HepG2 (cell line): ENCODE data around the gene GNG3. TPM values are rescaled to one million over a fixed set of nuclear protein-coding genes. Genes with fewer than 3 reads are reported as not detected.

Experiments
- polyA plus RNA-seq, 8 experiments: library from polyadenylated mRNA; depleted of rRNA in 3 of 8; stranded (reverse) in 7 of 8; unstranded in 1 of 8; fragments of >200 nt; fragmentation: Illumina TruSeq in 4 of 8; extraction: Trizol in 4 of 8; gene quantifications; 2 replicates each; pipeline versions ENCODE4 v1.2.1 to v1.2.3, GENCODE V29; 2011 to 2016; ENCODE audit warnings: low read depth in 4 of 8, missing spikeins in 1 of 8, mixed read lengths in 1 of 8; ENCODE audit not compliant: insufficient read depth in 1 of 8
- small RNA-seq, 3 experiments: library from RNA; depleted of rRNA; stranded (forward); fragments of <200 nt; gene quantifications; one replicate each; pipeline ENCODE3, GENCODE V24; 2012; ENCODE audit warnings: low read depth in 2 of 3, low replicate concordance in 1 of 3; ENCODE audit not compliant: insufficient read length in 3 of 3, insufficient read depth in 2 of 3
- total RNA-seq, 5 experiments: library from RNA; depleted of rRNA; stranded (reverse); fragments of >200 nt; fragmentation: Illumina TruSeq; extraction: Trizol; gene quantifications; 2 replicates each; pipeline ENCODE4 v1.2.3, GENCODE V29; 2016; ENCODE audit warnings: low read depth in 1 of 5

The GNG3 gene
- total and polyA plus RNA-seq, 2 of the 13 experiments (the other 11 are each of a cell fraction or from before 2014, with no cell fraction given) = not detected

Small RNA genes within 50 kb of the gene (small RNA-seq; reads per million reads assigned to genes)
- 0 reads per million in 3 experiments for gene SNORA57

Other genes with a start within 250 kb of the GNG3 start
- 25.0 and 40.6 TPM in 2 replicates for gene AHNAK, start 160.9 kb upstream of the GNG3 start, total RNA-seq (2016; rRNA removed; fragmentation: Illumina TruSeq; extraction: Trizol)
- 22.8 and 23.4 TPM in 2 replicates for gene AHNAK, start 160.9 kb upstream of the GNG3 start, polyA plus RNA-seq (2011; rRNA removed)
- 1,787 and 2,092 TPM in 2 replicates for gene EEF1G, start 133.8 kb upstream of the GNG3 start, total RNA-seq (2016; rRNA removed; fragmentation: Illumina TruSeq; extraction: Trizol)
- gene EEF1G, start 133.8 kb upstream of the GNG3 start, polyA plus RNA-seq (2011; rRNA removed) = 1,819 and 2,144 TPM in 2 replicates
- gene TUT1, start 116.2 kb upstream of the GNG3 start, total RNA-seq (2016; rRNA removed; fragmentation: Illumina TruSeq; extraction: Trizol) = 8.5 and 9.7 TPM in 2 replicates
- 14.3 and 17.5 TPM in 2 replicates for gene TUT1, start 116.2 kb upstream of the GNG3 start, polyA plus RNA-seq (2011; rRNA removed)
- gene MTA2, start 105.8 kb upstream of the GNG3 start, total RNA-seq (2016; rRNA removed; fragmentation: Illumina TruSeq; extraction: Trizol) = 58.1 and 70.0 TPM in 2 replicates
- gene MTA2, start 105.8 kb upstream of the GNG3 start, polyA plus RNA-seq (2011; rRNA removed) = 14.0 and 16.8 TPM in 2 replicates
- 4.6 and 10.6 TPM in 2 replicates for gene EML3, start 94.9 kb upstream of the GNG3 start, total RNA-seq (2016; rRNA removed; fragmentation: Illumina TruSeq; extraction: Trizol)
- 12.3 and 16.6 TPM in 2 replicates for gene EML3, start 94.9 kb upstream of the GNG3 start, polyA plus RNA-seq (2011; rRNA removed)
- gene ROM1, start 94.4 kb upstream of the GNG3 start, total RNA-seq (2016; rRNA removed; fragmentation: Illumina TruSeq; extraction: Trizol) = 1.8 and 2.4 TPM in 2 replicates
- 1.2 and 1.6 TPM in 2 replicates for gene ROM1, start 94.4 kb upstream of the GNG3 start, polyA plus RNA-seq (2011; rRNA removed)
- gene B3GAT3, start 85.7 kb upstream of the GNG3 start, total RNA-seq (2016; rRNA removed; fragmentation: Illumina TruSeq; extraction: Trizol) = 8.4 and 21.3 TPM in 2 replicates
- 26.1 and 40.4 TPM in 2 replicates for gene B3GAT3, start 85.7 kb upstream of the GNG3 start, polyA plus RNA-seq (2011; rRNA removed)
- 50.8 and 99.5 TPM in 2 replicates for gene GANAB, start 61.1 kb upstream of the GNG3 start, total RNA-seq (2016; rRNA removed; fragmentation: Illumina TruSeq; extraction: Trizol)
- gene GANAB, start 61.1 kb upstream of the GNG3 start, polyA plus RNA-seq (2011; rRNA removed) = 234 and 251 TPM in 2 replicates
- 11.3 and 13.2 TPM in 2 replicates for gene INTS5, start 54.4 kb upstream of the GNG3 start, total RNA-seq (2016; rRNA removed; fragmentation: Illumina TruSeq; extraction: Trizol)
- 5.7 and 7.8 TPM in 2 replicates for gene INTS5, start 54.4 kb upstream of the GNG3 start, polyA plus RNA-seq (2011; rRNA removed)
- 91.8 and 109 TPM in 2 replicates for gene C11orf98, start 42.5 kb upstream of the GNG3 start, total RNA-seq (2016; rRNA removed; fragmentation: Illumina TruSeq; extraction: Trizol)
- 30.4 and 40.9 TPM in 2 replicates for gene C11orf98, start 42.5 kb upstream of the GNG3 start, polyA plus RNA-seq (2011; rRNA removed)
- gene CSKMT, start 42.4 kb upstream of the GNG3 start, total RNA-seq (2016; rRNA removed; fragmentation: Illumina TruSeq; extraction: Trizol) = 9.9 and 31.8 TPM in 2 replicates
- gene CSKMT, start 42.4 kb upstream of the GNG3 start, polyA plus RNA-seq (2011; rRNA removed) = 7.6 and 9.8 TPM in 2 replicates
- gene UQCC3, start 36.0 kb upstream of the GNG3 start, total RNA-seq (2016; rRNA removed; fragmentation: Illumina TruSeq; extraction: Trizol) = 12.1 and 16.0 TPM in 2 replicates
- 7.7 and 8.4 TPM in 2 replicates for gene UQCC3, start 36.0 kb upstream of the GNG3 start, polyA plus RNA-seq (2011; rRNA removed)
- 1.4 and 3.7 TPM in 2 replicates for gene LBHD1, start 35.4 kb upstream of the GNG3 start, total RNA-seq (2016; rRNA removed; fragmentation: Illumina TruSeq; extraction: Trizol)
- 3.2 and 3.6 TPM in 2 replicates for gene LBHD1, start 35.4 kb upstream of the GNG3 start, polyA plus RNA-seq (2011; rRNA removed)
- gene UBXN1, start 28.6 kb upstream of the GNG3 start, total RNA-seq (2016; rRNA removed; fragmentation: Illumina TruSeq; extraction: Trizol) = 52.4 and 58.9 TPM in 2 replicates
- 47.1 and 47.5 TPM in 2 replicates for gene UBXN1, start 28.6 kb upstream of the GNG3 start, polyA plus RNA-seq (2011; rRNA removed)
- gene LRRN4CL, start 18.1 kb upstream of the GNG3 start, total RNA-seq (2016; rRNA removed; fragmentation: Illumina TruSeq; extraction: Trizol) = 0.11 TPM in 1 of 2 replicates, not detected in the other
- 0.04 TPM in 1 of 2 replicates, not detected in the other for gene LRRN4CL, start 18.1 kb upstream of the GNG3 start, polyA plus RNA-seq (2011; rRNA removed)
- 10.2 and 21.1 TPM in 2 replicates for gene BSCL2, start 252 bp upstream of the GNG3 start, total RNA-seq (2016; rRNA removed; fragmentation: Illumina TruSeq; extraction: Trizol)
- 19.5 and 22.6 TPM in 2 replicates for gene BSCL2, start 252 bp upstream of the GNG3 start, polyA plus RNA-seq (2011; rRNA removed)
- gene HNRNPUL2, start 19.8 kb downstream of the GNG3 start, total RNA-seq (2016; rRNA removed; fragmentation: Illumina TruSeq; extraction: Trizol) = 8.4 and 9.6 TPM in 2 replicates
- 9.6 TPM in 2 replicates for gene HNRNPUL2, start 19.8 kb downstream of the GNG3 start, polyA plus RNA-seq (2011; rRNA removed)
- 36.4 and 42.5 TPM in 2 replicates for gene TTC9C, start 20.8 kb downstream of the GNG3 start, total RNA-seq (2016; rRNA removed; fragmentation: Illumina TruSeq; extraction: Trizol)
- 28.0 and 29.1 TPM in 2 replicates for gene TTC9C, start 20.8 kb downstream of the GNG3 start, polyA plus RNA-seq (2011; rRNA removed)
- gene ZBTB3, start 46.5 kb downstream of the GNG3 start, total RNA-seq (2016; rRNA removed; fragmentation: Illumina TruSeq; extraction: Trizol) = 4.0 and 5.2 TPM in 2 replicates
- gene ZBTB3, start 46.5 kb downstream of the GNG3 start, polyA plus RNA-seq (2011; rRNA removed) = 3.1 and 3.4 TPM in 2 replicates
- gene POLR2G, start 53.9 kb downstream of the GNG3 start, total RNA-seq (2016; rRNA removed; fragmentation: Illumina TruSeq; extraction: Trizol) = 97.6 and 116 TPM in 2 replicates
- gene POLR2G, start 53.9 kb downstream of the GNG3 start, polyA plus RNA-seq (2011; rRNA removed) = 85.9 and 97.1 TPM in 2 replicates
- gene TAF6L, start 63.7 kb downstream of the GNG3 start, total RNA-seq (2016; rRNA removed; fragmentation: Illumina TruSeq; extraction: Trizol) = 13.4 and 19.4 TPM in 2 replicates
- gene TAF6L, start 63.7 kb downstream of the GNG3 start, polyA plus RNA-seq (2011; rRNA removed) = 12.6 and 15.3 TPM in 2 replicates
- 11.4 and 24.8 TPM in 2 replicates for gene TMEM179B, start 79.7 kb downstream of the GNG3 start, total RNA-seq (2016; rRNA removed; fragmentation: Illumina TruSeq; extraction: Trizol)
- 25.7 and 31.5 TPM in 2 replicates for gene TMEM179B, start 79.7 kb downstream of the GNG3 start, polyA plus RNA-seq (2011; rRNA removed)
- 18.0 and 24.9 TPM in 2 replicates for gene TMEM223, start 84.3 kb downstream of the GNG3 start, total RNA-seq (2016; rRNA removed; fragmentation: Illumina TruSeq; extraction: Trizol)
- 19.5 TPM in 2 replicates for gene TMEM223, start 84.3 kb downstream of the GNG3 start, polyA plus RNA-seq (2011; rRNA removed)
- 26.2 and 30.9 TPM in 2 replicates for gene NXF1, start 97.8 kb downstream of the GNG3 start, total RNA-seq (2016; rRNA removed; fragmentation: Illumina TruSeq; extraction: Trizol)
- 30.4 and 39.7 TPM in 2 replicates for gene NXF1, start 97.8 kb downstream of the GNG3 start, polyA plus RNA-seq (2011; rRNA removed)
- 26.9 and 29.2 TPM in 2 replicates for gene STX5, start 124.4 kb downstream of the GNG3 start, total RNA-seq (2016; rRNA removed; fragmentation: Illumina TruSeq; extraction: Trizol)
- gene STX5, start 124.4 kb downstream of the GNG3 start, polyA plus RNA-seq (2011; rRNA removed) = 30.0 and 36.6 TPM in 2 replicates
- not detected in 2 replicates for gene TEX54, start 125.2 kb downstream of the GNG3 start, total RNA-seq (2016; rRNA removed; fragmentation: Illumina TruSeq; extraction: Trizol)
- not detected in 2 replicates for gene TEX54, start 125.2 kb downstream of the GNG3 start, polyA plus RNA-seq (2011; rRNA removed)
- 68.4 and 83.3 TPM in 2 replicates for gene WDR74, start 131.9 kb downstream of the GNG3 start, total RNA-seq (2016; rRNA removed; fragmentation: Illumina TruSeq; extraction: Trizol)
- gene WDR74, start 131.9 kb downstream of the GNG3 start, polyA plus RNA-seq (2011; rRNA removed) = 77.0 and 84.6 TPM in 2 replicates
- gene SLC3A2, start 173.2 kb downstream of the GNG3 start, total RNA-seq (2016; rRNA removed; fragmentation: Illumina TruSeq; extraction: Trizol) = 94.8 and 213 TPM in 2 replicates
- 225 and 226 TPM in 2 replicates for gene SLC3A2, start 173.2 kb downstream of the GNG3 start, polyA plus RNA-seq (2011; rRNA removed)
- gene CHRM1, start 213.7 kb downstream of the GNG3 start, total RNA-seq (2016; rRNA removed; fragmentation: Illumina TruSeq; extraction: Trizol) = not detected in 2 replicates
- not detected in 2 replicates for gene CHRM1, start 213.7 kb downstream of the GNG3 start, polyA plus RNA-seq (2011; rRNA removed)